Embryonic facial prominence (tissue), 1 donor: ENCODE results near the gene IFNGR1.

Experiments
- DNase-seq: peaks from one replicate; pipeline ENCODE4 v3.0.0-alpha.2; 2016; ENCODE audit errors: extremely low spot score

The IFNGR1 gene

GRCh38 chr6:137176729-137177128 is 42.5 kb downstream of the IFNGR1 start:
- DNase-seq, result no peak

GRCh38 chr6:137175868-137176245 is 43.3 kb downstream of the IFNGR1 start:
- no peak for DNase-seq

- DNase-seq, result no peak
Measured at GRCh38 chr6:137175157-137175867, 43.9 kb downstream of the IFNGR1 start.

- no peak for DNase-seq
Measured at GRCh38 chr6:137173501-137173900, 45.7 kb downstream of the IFNGR1 start, which contains the start of gene IL22RA2. Gene IL22RA2, minus strand, starts transcription at chr6:137173644. Its CDS starts 11,895 bp downstream, at chr6:137161749.

- no peak for DNase-seq
Measured at GRCh38 chr6:137172734-137173431, 46.3 kb downstream of the IFNGR1 start.

- DNase-seq, result no peak
Measured at GRCh38 chr6:137171824-137172733, 47.1 kb downstream of the IFNGR1 start.

- DNase-seq, result no peak
Measured at GRCh38 chr6:137171053-137171374, 48.2 kb downstream of the IFNGR1 start.

- DNase-seq, result no peak
Measured at GRCh38 chr6:137170266-137171052, 48.7 kb downstream of the IFNGR1 start.

GRCh38 chr6:137167702-137168377 is 51.3 kb downstream of the IFNGR1 start:
- DNase-seq, result no peak

- DNase-seq, result no peak
Measured at GRCh38 chr6:137166247-137167098, 52.7 kb downstream of the IFNGR1 start.

- no peak for DNase-seq
Measured at GRCh38 chr6:137165375-137166246, 53.6 kb downstream of the IFNGR1 start.

- DNase-seq, result no peak
Measured at GRCh38 chr6:137163732-137164318, 55.4 kb downstream of the IFNGR1 start.

- DNase-seq, result no peak
Measured at GRCh38 chr6:137162692-137163306, 56.4 kb downstream of the IFNGR1 start.

- DNase-seq, result no peak
Measured at GRCh38 chr6:137161949-137162348, 57.2 kb downstream of the IFNGR1 start.

GRCh38 chr6:137160763-137161162 is 58.4 kb downstream of the IFNGR1 start:
- no peak for DNase-seq

GRCh38 chr6:137159912-137160311 is 59.3 kb downstream of the IFNGR1 start:
- DNase-seq, result no peak

- peak; percentile 55 for DNase-seq
Measured at GRCh38 chr6:137157601-137158000, 61.6 kb downstream of the IFNGR1 start.

- no peak for DNase-seq
Measured at GRCh38 chr6:137156650-137157049, 62.5 kb downstream of the IFNGR1 start.
